Measurements from ENCODE around the gene SVBP.
A peak's percentile ranks its signal among the peaks of the same experiment; 100 is the strongest.

The SVBP gene

GRCh38 chr1:42801832-42802473 lies 15.2 kb downstream of the SVBP start:
- DNase-seq (ENCODE audit: extremely low read depth, low read depth): peak; percentile 24
- no peak for TF ChIP-seq CTCF (IDR thresholded peaks at IDR 0.05; ENCODE audit: low read depth, low read length)

GRCh38 chr1:42797979-42798378 lies 19.2 kb downstream of the SVBP start:
- DNase-seq (ENCODE audit: extremely low read depth, low read depth): no peak
- TF ChIP-seq CTCF (IDR thresholded peaks at IDR 0.05; ENCODE audit: low read depth, low read length): no peak

GRCh38 chr1:42797414-42797813 lies 19.8 kb downstream of the SVBP start:
- no peak for DNase-seq (ENCODE audit: extremely low read depth, low read depth)
- TF ChIP-seq CTCF (IDR thresholded peaks at IDR 0.05; ENCODE audit: low read depth, low read length): no peak

GRCh38 chr1:42793824-42794223 lies 23.4 kb downstream of the SVBP start:
- DNase-seq (ENCODE audit: extremely low read depth, low read depth): no peak
- TF ChIP-seq CTCF (IDR thresholded peaks at IDR 0.05; ENCODE audit: low read depth, low read length): no peak

- TF ChIP-seq CTCF (IDR thresholded peaks at IDR 0.05; ENCODE audit: low read depth, low read length): no peak
- no peak for DNase-seq (ENCODE audit: extremely low read depth, low read depth)
Observed at GRCh38 chr1:42788021-42788420, 29.2 kb downstream of the SVBP start.

- no peak for TF ChIP-seq CTCF (IDR thresholded peaks at IDR 0.05; ENCODE audit: low read depth, low read length)
- DNase-seq (ENCODE audit: extremely low read depth, low read depth): no peak
Observed at GRCh38 chr1:42786097-42786496, 31.1 kb downstream of the SVBP start.

GRCh38 chr1:42784946-42785693 lies 32.1 kb downstream of the SVBP start, which contains the start of gene TMEM269:
TSS of gene TMEM269 (plus strand) at chr1:42784991. CDS start at chr1:42789894, 4,903 bp downstream.
- no peak for DNase-seq (ENCODE audit: extremely low read depth, low read depth)

More at GRCh38 chr1:42784946-42785693, 32.1 kb downstream of the SVBP start, which contains the start of gene TMEM269:
- no peak for TF ChIP-seq CTCF (IDR thresholded peaks at IDR 0.05; ENCODE audit: low read depth, low read length)

All from AG09319 (cell line).